ENCODE results near the gene CORO7.

Gene CORO7

DNA sequence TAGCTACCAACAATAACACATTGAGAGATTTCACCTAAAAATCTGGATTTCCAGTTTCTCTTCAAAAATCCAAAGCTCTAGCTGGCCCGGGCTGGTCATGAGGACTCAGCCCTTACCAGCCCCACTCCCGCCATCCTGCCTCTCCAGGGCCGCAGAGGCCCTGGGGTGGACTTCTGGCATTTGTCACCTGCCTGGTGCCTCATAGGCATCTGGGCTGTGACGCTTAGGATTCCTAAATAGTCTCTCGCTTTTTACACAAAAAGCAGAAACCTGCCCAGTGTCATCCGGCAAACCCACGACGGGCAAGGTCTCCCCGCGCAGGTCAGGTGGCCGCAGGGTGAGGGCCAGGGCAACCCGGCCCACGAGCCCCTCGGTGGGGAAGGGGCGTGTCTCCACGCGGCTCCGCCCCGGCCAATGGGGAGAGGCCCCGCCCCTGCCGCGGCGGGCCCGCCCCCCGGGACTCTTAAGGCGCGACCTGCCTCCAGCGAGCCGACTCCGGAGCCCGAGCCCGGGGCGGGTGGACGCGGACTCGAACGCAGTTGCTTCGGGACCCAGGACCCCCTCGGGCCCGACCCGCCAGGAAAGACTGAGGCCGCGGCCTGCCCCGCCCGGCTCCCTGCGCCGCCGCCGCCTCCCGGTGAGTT, 44.9 kb downstream of the CORO7 start, which contains the start of gene VASN:
Gene VASN, plus strand, starts transcription at position 492 of the 644 bp plus-strand sequence. CDS start 9,030 bp downstream, outside the sequence.
- peak; percentile 94 for DNase-seq (ENCODE audit: low spot score)

GRCh38 chr16:4370570-4371356, 45.6 kb downstream of the CORO7 start:
- peak; percentile 82 for DNase-seq (ENCODE audit: low spot score)

- DNase-seq (ENCODE audit: low spot score) = no peak
These were observed 46.2 kb downstream of the CORO7 start for GRCh38 chr16:4370151-4370550.

DNA sequence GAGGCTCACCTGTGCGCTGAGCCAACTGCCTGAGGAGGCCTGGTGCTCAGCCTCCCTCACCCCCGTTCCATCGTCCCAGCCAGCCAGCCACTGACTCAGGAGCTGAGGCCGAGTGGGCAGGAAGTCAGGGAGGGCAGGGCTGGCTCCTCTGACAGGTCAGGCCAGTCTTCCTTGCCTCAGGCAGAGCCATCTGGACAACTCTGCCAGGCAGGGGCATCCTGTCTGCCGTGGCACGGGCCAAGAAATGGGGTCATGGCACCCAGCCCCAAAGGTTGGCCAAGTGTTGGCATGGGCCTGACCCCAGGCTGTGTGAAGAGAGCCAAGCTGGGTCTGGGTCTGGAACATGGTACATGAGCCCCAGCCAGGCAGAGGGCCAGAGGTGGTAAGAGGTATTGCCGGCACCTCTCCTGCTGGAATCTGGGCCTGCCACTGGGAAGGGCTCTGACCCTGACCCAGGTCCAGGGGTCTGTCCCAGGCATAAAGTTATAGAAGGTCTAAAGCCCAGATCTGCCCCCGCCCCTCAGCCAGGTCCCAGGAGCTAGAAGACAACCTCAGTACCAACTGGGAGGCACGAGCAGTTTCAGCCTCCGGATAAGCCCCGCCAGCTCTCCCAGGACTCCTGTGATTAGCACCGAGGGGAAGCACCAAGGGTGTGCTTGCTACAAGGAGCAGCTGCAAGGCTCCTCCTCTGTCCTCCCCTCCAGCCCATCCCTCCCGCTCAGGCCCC, 47.2 kb downstream of the CORO7 start:
- DNase-seq (ENCODE audit: low spot score) = peak; percentile 66

DNA sequence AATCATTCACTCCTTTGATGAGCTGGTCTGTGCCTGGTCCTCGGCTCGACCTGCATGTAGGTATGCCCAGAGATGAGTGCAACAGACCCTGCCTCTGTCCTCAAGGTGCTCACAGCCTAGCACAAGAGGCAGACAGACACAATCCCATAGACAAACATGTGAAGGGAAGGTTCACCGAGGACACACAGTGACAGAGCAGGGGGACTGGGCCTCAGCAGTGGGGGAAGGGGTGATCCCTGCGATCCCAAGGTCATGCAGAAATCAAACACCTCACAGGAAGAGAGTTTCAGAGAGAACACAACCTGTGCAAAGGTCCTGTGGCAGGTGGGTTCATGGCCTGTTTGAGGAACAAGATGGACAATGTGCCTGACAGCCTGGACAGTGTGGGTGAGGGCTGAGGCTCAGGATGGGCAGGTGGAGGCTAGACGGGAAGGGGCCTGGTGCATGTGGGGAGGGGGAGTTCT, 49.0 kb downstream of the CORO7 start:
- DNase-seq (ENCODE audit: low spot score) = no peak

DNA sequence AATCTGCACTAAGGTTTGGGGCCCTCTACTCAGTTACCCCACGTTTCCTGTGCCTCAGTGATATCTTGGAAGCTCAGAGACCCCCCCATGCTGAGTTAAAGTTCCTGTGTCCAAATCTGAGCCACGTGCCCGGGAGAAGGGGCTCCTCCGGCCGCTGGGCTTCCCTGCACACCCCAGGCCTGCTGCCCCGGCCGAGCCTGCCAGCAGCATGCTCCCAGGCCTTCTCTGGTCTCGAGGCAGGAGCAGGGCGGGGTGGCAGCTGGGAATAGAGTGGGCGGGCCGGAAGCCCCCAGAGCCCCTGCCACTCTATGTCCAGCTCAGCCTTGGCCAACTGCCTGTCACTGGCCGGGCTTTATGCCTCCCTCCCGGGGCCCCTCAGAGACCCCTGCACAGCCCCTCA, 50.4 kb downstream of the CORO7 start:
- no peak for DNase-seq (ENCODE audit: low spot score)

GRCh38 chr16:4365615-4366014, 50.8 kb downstream of the CORO7 start:
- DNase-seq (ENCODE audit: low spot score) = no peak

GRCh38 chr16:4365014-4365406, 51.4 kb downstream of the CORO7 start:
- no peak for DNase-seq (ENCODE audit: low spot score)

- DNase-seq (ENCODE audit: low spot score) = no peak
These were observed 52.0 kb downstream of the CORO7 start for GRCh38 chr16:4364196-4365013.

DNA sequence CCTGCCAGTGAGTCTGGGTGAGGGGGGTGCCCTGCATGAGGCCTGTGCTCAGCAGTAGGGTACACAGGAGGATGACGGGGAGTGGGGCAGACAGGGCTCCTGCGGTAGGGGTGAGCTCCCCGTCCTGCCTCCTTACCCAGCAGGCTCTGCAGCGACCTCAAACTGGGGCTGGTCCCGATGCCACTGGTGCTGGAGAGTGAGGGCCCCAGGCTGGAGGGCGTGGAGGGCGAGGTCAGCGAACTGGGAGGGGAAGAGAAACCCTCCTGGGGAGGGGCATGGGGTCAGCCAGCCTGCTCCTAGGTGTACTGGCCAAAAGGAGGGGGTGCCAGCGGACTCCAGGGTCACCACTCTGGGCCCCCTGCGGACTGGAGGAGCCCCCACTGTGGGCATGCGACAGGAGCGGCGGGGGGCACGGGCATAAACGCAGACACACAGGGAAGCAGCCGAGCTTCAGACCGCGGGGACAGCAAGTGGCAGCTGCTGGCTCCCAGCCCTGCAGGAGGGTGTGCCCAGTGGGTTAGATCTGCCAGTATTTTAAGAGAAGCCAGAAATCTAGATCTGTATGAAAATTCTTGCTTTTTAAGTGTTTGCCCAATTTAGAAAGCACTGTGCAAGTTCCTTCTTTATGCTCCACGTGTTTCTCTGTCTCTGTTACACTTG, 53.8 kb downstream of the CORO7 start:
- no peak for DNase-seq (ENCODE audit: low spot score)

GRCh38 chr16:4361944-4362311, 54.5 kb downstream of the CORO7 start:
- no peak for DNase-seq (ENCODE audit: low spot score)

DNA sequence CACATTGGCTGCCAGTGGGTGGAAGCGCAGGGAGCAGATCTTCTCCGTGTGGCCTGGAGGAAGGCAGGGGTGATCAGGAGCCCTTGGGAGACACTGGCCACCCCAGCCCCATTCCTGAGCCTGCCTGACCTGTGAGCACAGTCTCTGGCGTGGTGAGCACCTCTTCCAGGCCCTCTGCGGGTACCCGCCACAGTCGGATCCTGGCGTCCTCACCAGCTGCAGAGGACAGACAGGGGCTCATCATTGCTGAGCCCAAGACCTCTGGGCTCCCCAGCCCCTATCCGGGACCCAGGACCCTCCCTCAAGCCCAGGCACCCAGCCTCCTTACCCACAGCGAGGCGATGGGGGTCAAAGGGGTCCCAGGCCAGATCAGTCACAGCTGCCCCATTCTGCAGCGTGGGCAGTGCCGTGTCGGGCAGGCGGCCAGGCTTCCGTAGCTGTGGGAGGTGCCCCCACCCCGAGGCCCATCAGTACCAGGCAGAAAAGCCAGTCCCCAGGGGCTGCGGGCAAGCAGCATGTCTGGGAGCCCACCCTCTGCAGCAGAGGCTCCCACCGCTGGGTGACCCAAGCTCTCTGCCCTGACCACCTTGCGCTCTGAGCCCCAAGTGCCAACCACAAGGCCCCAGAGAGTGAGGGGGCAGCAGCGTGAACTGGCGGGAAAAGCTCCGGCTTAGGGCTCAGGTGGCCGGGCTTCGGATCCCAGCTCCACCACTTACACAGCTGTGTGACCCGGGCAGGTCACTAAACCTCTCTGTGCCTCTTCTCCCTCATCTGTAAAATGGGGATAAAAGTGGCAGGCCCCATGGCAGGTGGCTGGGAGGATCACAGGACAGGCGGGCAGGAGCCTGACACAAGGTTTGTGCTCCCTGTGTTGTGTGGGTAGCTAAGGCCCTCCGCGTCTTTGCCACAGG, 55.1 kb downstream of the CORO7 start:
- no peak for DNase-seq (ENCODE audit: low spot score)

GRCh38 chr16:4360538-4361021, 55.8 kb downstream of the CORO7 start:
- DNase-seq (ENCODE audit: low spot score) = no peak

DNA sequence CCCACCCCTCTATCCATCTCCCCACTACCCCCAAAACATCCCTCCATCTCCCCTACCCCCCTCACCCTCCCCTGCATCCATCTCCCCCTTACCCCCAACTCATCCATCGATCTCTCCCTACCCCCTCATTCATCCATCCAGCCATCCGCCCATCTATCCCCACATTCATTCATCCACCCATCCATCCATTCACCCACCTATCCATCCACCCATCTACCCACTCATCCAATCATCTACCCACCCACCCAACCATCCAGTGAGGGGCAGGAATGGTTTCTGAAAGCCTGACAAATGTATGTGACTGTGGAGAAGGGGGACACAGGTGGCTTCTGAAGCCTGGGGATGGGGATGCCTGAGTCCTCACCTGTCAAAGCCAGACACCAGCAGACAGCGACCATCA, 56.5 kb downstream of the CORO7 start:
- no peak for DNase-seq (ENCODE audit: low spot score)

DNA sequence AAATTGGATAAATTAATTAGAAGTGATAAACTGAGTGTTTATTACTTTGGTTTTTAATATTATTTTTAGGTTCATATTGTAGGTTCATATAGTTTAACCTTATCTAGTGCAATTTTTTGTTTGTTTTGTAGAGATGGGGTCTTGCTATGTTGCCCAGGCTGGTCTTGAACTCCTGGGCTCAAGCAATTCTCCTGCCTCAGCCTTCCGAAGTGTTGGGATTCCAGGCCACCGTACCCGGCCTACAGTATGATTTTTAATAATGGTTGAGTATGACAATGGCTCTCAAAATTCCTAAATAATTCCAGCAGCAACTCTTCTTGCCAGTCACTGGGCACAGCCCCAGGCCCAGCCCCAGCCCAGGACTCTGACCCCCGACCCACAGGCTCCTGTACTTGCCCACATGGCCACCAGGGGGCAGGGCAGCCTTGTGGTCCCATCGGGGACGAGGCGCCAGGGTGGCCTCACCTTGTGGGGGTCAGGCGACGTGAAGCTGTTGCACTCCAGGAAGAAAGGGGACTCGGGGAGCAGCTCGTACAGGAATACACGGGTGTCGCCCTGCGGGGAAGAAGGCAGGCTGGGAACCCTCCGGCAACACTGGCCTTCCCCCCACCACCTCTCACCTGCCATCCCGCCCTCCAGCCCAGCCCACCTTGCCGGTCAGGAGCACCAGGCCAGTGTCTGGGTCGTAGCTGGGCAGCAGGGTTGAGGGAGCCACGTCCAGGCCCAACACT, 57.4 kb downstream of the CORO7 start:
- peak; percentile 76 for DNase-seq (ENCODE audit: low spot score)

DNA sequence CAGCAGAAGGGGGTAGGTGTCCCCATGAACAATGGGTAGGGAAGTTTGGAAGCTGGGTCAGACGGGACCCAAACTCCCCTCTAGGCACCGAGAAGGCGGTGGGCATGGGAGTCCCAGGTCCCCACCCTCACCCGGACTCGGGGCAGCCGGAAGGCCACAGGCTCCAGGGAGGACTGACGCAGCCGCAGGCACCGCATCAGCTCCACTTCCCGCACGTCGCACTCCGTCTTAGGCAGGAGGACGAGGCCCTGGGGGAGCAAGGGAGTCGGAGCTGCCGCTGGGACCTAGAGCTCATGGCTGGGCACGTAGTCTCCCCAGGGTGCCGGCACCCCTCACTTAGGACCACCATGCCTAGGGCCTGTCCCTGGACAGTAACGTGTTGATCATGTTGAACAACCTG, 58.2 kb downstream of the CORO7 start:
- no peak for DNase-seq (ENCODE audit: low spot score)

GRCh38 chr16:4356820-4357219, 59.6 kb downstream of the CORO7 start:
- DNase-seq (ENCODE audit: low spot score) = no peak

- no peak for DNase-seq (ENCODE audit: low spot score)
These were observed 61.6 kb downstream of the CORO7 start for GRCh38 chr16:4354512-4355409.

Measured in AG20443 (cell line).